ENCODE measurements around the gene HTRA2.

DNA sequence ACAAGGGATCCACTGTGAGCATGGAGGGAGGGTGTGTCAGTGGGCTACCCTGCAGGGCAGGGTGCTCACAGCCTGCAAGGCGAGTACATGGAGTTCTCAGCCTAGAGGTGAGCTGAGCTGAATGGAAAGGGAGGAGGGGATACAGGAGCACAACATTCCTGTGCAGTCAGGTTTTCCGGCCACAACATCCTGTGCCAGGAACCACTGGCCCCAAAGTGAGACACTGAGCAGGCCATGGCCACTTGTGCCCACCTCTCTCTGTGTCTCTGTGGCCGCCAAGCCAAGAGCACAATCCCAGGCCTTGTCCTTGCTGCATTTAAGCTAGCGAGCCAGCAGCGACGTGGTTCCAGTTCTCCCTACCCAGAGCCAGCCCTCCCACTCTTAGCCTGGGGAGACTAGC is 30.9 kb downstream of the HTRA2 start:
- TF ChIP-seq POLR2A (IDR thresholded peaks at IDR 0.05; ENCODE audit: extremely low read depth, insufficient read length), result no peak
- TF ChIP-seq, protein P1, sequence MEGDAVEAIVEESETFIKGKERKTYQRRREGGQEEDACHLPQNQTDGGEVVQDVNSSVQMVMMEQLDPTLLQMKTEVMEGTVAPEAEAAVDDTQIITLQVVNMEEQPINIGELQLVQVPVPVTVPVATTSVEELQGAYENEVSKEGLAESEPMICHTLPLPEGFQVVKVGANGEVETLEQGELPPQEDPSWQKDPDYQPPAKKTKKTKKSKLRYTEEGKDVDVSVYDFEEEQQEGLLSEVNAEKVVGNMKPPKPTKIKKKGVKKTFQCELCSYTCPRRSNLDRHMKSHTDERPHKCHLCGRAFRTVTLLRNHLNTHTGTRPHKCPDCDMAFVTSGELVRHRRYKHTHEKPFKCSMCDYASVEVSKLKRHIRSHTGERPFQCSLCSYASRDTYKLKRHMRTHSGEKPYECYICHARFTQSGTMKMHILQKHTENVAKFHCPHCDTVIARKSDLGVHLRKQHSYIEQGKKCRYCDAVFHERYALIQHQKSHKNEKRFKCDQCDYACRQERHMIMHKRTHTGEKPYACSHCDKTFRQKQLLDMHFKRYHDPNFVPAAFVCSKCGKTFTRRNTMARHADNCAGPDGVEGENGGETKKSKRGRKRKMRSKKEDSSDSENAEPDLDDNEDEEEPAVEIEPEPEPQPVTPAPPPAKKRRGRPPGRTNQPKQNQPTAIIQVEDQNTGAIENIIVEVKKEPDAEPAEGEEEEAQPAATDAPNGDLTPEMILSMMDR (IDR thresholded peaks at IDR 0.05; ENCODE audit: low read depth, low read length), result no peak
- no peak for TF ChIP-seq MYC (IDR thresholded peaks at IDR 0.05; ENCODE audit: low read depth, low read length)
- TF ChIP-seq, protein P2, sequence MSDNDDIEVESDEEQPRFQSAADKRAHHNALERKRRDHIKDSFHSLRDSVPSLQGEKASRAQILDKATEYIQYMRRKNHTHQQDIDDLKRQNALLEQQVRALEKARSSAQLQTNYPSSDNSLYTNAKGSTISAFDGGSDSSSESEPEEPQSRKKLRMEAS (IDR thresholded peaks at IDR 0.05; ENCODE audit: low read depth, low read length), result no peak
